ENCODE results near the gene PPP2R2D.

DNA sequence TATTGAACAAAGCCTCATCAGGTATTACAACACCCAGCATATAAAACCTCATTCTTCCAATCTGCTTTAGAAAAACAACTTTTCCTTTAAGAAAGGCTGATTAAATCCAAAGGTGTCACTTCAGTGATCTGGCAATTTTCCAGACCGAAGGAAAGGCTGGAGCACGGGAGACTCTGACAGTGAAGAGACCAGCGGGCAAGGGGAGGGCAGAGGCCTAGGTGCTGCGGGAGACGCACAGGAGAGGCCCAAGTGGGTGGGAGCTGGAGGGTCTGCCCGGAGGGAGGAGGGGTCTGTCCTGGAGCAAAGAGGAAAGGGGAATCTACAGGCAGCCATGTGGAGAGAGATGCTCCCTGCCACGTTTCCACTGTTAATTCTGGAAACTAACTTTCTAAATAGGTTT lies 24.3 kb upstream of the PPP2R2D start:
- TF ChIP-seq CTCF (IDR thresholded peaks at IDR 0.05 in 4 of 5, conservative IDR thresholded peaks at IDR 0.05 in 1 of 5): no peak
- no peak for TF ChIP-seq POLR2A (IDR thresholded peaks at IDR 0.05)

Data from gastrocnemius medialis (tissue), 4 donors.